Neural cell (in vitro differentiated cells): ENCODE results near the gene CST6.

Experiments used
- EP300 ChIP-seq: fragments of 450-650 bp; conservative IDR thresholded peaks from 2 replicates; pipeline ENCODE4 v1.6.1; 2014; ENCODE audit warnings: antibody characterized with exemption, mild to moderate bottlenecking, moderate library complexity; ENCODE audit not compliant: poor library complexity, severe bottlenecking
- EZH2 ChIP-seq: fragments of 200-600, 300-800 bp; shearing (Covaris generic), sonication (generic); IDR thresholded peaks from 2 replicates; pipeline ENCODE4 v1.6.1; 2014; ENCODE audit warnings: antibody characterized with exemption, low read length, borderline replicate concordance, mild to moderate bottlenecking; ENCODE audit not compliant: insufficient read depth, poor library complexity, severe bottlenecking
- POLR2AphosphoS5 ChIP-seq: IDR thresholded peaks from 2 replicates; pipeline ENCODE4 v1.6.1; 2012
- RAD21 ChIP-seq: fragments of 450-650 bp; conservative IDR thresholded peaks from 2 replicates; pipeline ENCODE4 v1.6.1; 2014; ENCODE audit warnings: antibody characterized with exemption, mild to moderate bottlenecking, moderate library complexity
- TAF1 ChIP-seq: IDR thresholded peaks from 2 replicates; pipeline ENCODE4 v1.6.1; 2012; ENCODE audit warnings: low read depth
- TF ChIP-seq, protein P1 (sequence below): fragments of 450-650 bp; IDR thresholded peaks from 2 replicates; pipeline ENCODE4 v1.5.1; 2014; ENCODE audit warnings: antibody characterized with exemption, mild to moderate bottlenecking, moderate library complexity; ENCODE audit not compliant: poor library complexity, severe bottlenecking
- TF ChIP-seq, protein P2 (sequence below): IDR thresholded peaks from 2 replicates; pipeline ENCODE4 v1.6.1; 2012; ENCODE audit warnings: borderline replicate concordance

DNA sequence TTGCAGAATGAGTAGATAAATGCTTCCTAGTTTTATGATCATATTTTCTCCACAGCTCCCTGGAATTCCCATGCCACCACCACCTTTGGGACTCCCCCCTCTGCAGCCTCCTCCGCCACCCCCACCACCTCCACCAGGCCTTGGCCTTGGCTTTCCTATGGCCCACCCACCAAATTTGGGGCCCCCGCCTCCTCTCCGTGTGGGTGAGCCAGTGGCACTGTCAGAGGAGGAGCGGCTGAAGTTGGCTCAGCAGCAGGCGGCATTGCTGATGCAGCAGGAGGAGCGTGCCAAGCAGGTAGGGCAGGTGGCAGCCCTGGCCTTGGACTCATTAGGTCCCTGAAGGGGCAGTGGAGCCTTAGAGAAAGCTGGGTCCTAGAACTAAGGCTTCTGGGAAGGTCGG is 43.2 kb downstream of the CST6 start:
- TF ChIP-seq, protein P1, sequence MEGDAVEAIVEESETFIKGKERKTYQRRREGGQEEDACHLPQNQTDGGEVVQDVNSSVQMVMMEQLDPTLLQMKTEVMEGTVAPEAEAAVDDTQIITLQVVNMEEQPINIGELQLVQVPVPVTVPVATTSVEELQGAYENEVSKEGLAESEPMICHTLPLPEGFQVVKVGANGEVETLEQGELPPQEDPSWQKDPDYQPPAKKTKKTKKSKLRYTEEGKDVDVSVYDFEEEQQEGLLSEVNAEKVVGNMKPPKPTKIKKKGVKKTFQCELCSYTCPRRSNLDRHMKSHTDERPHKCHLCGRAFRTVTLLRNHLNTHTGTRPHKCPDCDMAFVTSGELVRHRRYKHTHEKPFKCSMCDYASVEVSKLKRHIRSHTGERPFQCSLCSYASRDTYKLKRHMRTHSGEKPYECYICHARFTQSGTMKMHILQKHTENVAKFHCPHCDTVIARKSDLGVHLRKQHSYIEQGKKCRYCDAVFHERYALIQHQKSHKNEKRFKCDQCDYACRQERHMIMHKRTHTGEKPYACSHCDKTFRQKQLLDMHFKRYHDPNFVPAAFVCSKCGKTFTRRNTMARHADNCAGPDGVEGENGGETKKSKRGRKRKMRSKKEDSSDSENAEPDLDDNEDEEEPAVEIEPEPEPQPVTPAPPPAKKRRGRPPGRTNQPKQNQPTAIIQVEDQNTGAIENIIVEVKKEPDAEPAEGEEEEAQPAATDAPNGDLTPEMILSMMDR = no peak
- TF ChIP-seq, protein P2, sequence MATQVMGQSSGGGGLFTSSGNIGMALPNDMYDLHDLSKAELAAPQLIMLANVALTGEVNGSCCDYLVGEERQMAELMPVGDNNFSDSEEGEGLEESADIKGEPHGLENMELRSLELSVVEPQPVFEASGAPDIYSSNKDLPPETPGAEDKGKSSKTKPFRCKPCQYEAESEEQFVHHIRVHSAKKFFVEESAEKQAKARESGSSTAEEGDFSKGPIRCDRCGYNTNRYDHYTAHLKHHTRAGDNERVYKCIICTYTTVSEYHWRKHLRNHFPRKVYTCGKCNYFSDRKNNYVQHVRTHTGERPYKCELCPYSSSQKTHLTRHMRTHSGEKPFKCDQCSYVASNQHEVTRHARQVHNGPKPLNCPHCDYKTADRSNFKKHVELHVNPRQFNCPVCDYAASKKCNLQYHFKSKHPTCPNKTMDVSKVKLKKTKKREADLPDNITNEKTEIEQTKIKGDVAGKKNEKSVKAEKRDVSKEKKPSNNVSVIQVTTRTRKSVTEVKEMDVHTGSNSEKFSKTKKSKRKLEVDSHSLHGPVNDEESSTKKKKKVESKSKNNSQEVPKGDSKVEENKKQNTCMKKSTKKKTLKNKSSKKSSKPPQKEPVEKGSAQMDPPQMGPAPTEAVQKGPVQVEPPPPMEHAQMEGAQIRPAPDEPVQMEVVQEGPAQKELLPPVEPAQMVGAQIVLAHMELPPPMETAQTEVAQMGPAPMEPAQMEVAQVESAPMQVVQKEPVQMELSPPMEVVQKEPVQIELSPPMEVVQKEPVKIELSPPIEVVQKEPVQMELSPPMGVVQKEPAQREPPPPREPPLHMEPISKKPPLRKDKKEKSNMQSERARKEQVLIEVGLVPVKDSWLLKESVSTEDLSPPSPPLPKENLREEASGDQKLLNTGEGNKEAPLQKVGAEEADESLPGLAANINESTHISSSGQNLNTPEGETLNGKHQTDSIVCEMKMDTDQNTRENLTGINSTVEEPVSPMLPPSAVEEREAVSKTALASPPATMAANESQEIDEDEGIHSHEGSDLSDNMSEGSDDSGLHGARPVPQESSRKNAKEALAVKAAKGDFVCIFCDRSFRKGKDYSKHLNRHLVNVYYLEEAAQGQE = no peak
- no peak for TF ChIP-seq EZH2
- no peak for TF ChIP-seq EP300
- no peak for TF ChIP-seq RAD21
- TF ChIP-seq POLR2AphosphoS5 = no peak
- no peak for TF ChIP-seq TAF1
